ENCODE measurements around the gene HTR3A.

HTR3A gene

GRCh38 chr11:113974741-113975470 is at the start of gene HTR3A (continued):
- TF ChIP-seq ZNF133 (tag by site-specific recombination; IDR thresholded peaks at IDR 0.05) (no peak), ZNF2 (tag by site-specific recombination; IDR thresholded peaks at IDR 0.05) (0 out of 2 replicates have a peak, but pooled peaks have one; percentile 55), SALL2 (tag by site-specific recombination; IDR thresholded peaks at IDR 0.05; ENCODE audit: borderline replicate concordance) (no peak), ZNF223 (tag by site-specific recombination; IDR thresholded peaks at IDR 0.05) (no peak), ZNF449 (tag by site-specific recombination; IDR thresholded peaks at IDR 0.05) (no peak), ZNF138 (tag by site-specific recombination; IDR thresholded peaks at IDR 0.05; ENCODE audit: borderline replicate concordance) (no peak), KLF16 (tag by site-specific recombination; IDR thresholded peaks at IDR 0.05) (0 out of 2 replicates have a peak, but pooled peaks have one; percentile 23), ZNF701 (tag by site-specific recombination; IDR thresholded peaks at IDR 0.05) (no peak), ZNF311 (tag by site-specific recombination; IDR thresholded peaks at IDR 0.05; ENCODE audit: borderline replicate concordance) (no peak), ZNF747 (tag by site-specific recombination; IDR thresholded peaks at IDR 0.05) (no peak), ZNF670 (tag by site-specific recombination; IDR thresholded peaks at IDR 0.05; ENCODE audit: low read depth) (no peak), TRIM28 (IDR thresholded peaks at IDR 0.05; ENCODE audit: borderline replicate concordance, low read length) (peak; percentile 57; the same call in 1 of the 2 replicates), EGR2 (tag by site-specific recombination; IDR thresholded peaks at IDR 0.05; ENCODE audit: low read depth) (0 out of 2 replicates have a peak, but pooled peaks have one; percentile 15), ZNF785 (tag by site-specific recombination; IDR thresholded peaks at IDR 0.05) (no peak), ZBTB6 (tag by site-specific recombination; IDR thresholded peaks at IDR 0.05) (no peak), ZNF26 (tag by site-specific recombination; IDR thresholded peaks at IDR 0.05) (no peak), ZNF175 (tag by site-specific recombination; IDR thresholded peaks at IDR 0.05) (no peak), HIC1 (tag by site-specific recombination; IDR thresholded peaks at IDR 0.05) (peak; percentile 84), ZNF549 (tag by site-specific recombination; IDR thresholded peaks at IDR 0.05) (no peak), ZFP41 (tag by site-specific recombination; IDR thresholded peaks at IDR 0.05; ENCODE audit: borderline replicate concordance) (no peak), MZF1 (tag by site-specific recombination; IDR thresholded peaks at IDR 0.05; ENCODE audit: borderline replicate concordance) (no peak), GFI1B (tag by site-specific recombination; IDR thresholded peaks at IDR 0.05) (peak; percentile 81), ZNF280C (tag by site-specific recombination; IDR thresholded peaks at IDR 0.05) (no peak), ZNF280D (tag by site-specific recombination; IDR thresholded peaks at IDR 0.05) (no peak)

Data from HEK293 (cell line).